Activated CD4-positive, alpha-beta T cell treated with anti-CD3 and anti-CD28 coated beads for 1 hour (primary cell): ENCODE data around the gene PLEKHA4.
"Not testable (repeated sequence)": the region's sequence is repeated elsewhere in the genome, so short reads cannot be mapped to it uniquely, and the experiment has no call there.

Experiments used
- DNase-seq: peaks from one replicate; pipeline ENCODE4 v3.0.0-alpha.2; 2020

Gene PLEKHA4, protein sequence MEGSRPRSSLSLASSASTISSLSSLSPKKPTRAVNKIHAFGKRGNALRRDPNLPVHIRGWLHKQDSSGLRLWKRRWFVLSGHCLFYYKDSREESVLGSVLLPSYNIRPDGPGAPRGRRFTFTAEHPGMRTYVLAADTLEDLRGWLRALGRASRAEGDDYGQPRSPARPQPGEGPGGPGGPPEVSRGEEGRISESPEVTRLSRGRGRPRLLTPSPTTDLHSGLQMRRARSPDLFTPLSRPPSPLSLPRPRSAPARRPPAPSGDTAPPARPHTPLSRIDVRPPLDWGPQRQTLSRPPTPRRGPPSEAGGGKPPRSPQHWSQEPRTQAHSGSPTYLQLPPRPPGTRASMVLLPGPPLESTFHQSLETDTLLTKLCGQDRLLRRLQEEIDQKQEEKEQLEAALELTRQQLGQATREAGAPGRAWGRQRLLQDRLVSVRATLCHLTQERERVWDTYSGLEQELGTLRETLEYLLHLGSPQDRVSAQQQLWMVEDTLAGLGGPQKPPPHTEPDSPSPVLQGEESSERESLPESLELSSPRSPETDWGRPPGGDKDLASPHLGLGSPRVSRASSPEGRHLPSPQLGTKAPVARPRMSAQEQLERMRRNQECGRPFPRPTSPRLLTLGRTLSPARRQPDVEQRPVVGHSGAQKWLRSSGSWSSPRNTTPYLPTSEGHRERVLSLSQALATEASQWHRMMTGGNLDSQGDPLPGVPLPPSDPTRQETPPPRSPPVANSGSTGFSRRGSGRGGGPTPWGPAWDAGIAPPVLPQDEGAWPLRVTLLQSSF

DNA sequence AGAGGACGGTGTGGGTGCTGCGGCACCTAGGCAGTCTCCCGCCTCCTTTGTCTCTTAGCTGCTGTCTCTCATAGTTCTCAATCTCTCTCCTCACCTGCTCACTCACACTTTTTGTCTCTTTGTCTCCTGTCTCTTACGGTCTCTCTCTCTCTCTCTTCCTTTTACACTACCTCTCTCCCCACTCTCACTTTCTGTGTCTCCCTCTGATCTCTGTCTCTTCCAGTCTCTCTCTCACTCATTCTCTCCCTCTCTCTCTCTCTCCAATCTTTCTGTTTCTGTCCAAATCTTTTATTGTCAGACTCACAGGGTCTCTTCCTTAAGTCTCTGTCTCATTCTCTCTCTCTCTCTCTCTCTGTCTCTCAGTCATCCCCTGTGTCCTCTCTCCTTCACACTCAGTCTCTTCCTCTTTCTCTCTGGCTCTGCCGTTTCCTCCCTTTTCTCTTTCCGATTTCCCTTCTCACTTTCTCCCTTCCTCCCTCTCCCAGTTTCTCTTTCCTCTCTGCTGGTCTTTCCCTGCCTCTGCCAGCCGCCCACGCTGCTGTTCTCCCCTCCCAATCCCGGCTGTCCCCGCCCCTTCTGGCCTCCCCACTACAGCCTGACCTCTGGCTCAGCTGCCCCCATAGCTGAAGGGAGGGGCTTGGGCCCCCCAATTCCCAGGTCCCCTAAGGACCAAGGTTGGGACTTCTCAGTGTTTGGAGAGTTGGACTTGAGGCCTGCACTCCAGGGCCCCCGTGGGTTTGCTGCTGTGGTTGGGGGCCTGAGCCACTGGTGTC is at the start of gene PLEKHA4:
Gene PLEKHA4, minus strand, starts transcription at position 504 of the 773 bp plus-strand sequence. CDS start 997 bp downstream, outside the sequence.
- no peak for DNase-seq

DNA sequence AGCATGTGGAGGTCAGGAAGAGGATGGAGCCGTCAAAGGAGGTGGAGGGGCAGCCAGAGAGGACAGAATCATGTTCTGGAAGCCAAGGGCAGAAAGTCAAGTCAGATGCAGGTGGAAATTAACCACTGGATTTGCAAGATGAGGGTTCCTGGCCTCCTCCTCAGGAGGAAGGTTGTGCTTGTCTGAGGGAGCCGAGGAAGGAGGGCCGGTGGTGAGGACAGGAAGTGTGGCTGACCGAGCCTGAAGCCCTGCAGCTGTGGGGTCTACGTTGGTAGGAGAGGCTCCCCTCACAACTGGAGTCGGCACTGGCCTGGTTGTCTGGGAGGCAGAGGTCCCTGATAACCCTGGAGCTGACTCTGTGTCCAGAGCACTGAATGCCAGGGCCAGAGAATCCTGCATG is 49.7 kb upstream of the PLEKHA4 start:
- no peak for DNase-seq

GRCh38 chr19:48915757-48916156 is 47.3 kb upstream of the PLEKHA4 start:
- DNase-seq: no peak

DNA sequence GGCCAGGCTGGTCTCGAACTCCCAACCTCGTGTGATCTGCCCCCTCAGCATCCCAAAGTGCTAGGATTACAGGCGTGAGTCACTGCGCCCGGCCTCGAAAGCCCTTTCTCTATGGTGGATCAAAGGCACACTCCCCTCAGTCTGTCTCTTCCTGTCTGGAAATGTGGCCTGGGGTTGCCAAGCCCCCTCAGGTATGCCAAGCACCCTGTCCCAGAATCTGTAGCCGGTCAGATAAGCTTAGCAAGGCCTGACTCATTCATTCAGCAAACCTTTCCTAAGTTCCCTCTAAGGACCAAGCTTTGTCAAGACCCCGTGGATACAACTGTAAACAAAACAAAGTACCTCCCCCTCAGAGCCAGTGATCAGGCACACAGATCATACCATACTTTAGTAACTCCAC is 45.8 kb upstream of the PLEKHA4 start:
- no peak for DNase-seq

- DNase-seq: no peak
Measured at GRCh38 chr19:48913114-48913889, 44.9 kb upstream of the PLEKHA4 start.

DNA sequence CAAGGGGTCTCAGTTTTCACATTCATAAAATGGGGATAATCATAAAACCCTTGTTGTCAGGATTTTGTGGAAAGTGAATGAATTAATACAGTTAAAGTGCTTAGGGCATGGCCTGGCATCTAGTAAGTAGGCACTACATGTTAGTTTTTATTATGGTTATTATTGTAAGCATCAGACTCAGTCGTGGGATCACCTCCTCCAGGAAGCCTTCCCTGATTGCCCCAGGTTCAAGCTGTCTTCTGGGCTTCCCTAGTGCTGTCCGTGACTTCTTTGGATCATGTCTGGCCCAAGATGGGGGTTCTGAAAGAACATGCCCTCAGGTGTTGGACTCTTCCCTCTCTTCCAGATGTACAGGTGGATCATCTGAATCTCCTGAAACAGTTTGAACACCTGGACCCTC is 42.4 kb upstream of the PLEKHA4 start:
- DNase-seq: no peak

GRCh38 chr19:48909424-48910077 is 41.1 kb upstream of the PLEKHA4 start:
- not testable (repeated sequence) for DNase-seq

GRCh38 chr19:48907671-48908070 is 39.3 kb upstream of the PLEKHA4 start:
- no peak for DNase-seq

GRCh38 chr19:48906324-48906723 is 37.9 kb upstream of the PLEKHA4 start:
- no peak for DNase-seq

GRCh38 chr19:48905664-48906063 is 37.2 kb upstream of the PLEKHA4 start:
- DNase-seq: no peak

GRCh38 chr19:48903788-48904187 is 35.4 kb upstream of the PLEKHA4 start:
- DNase-seq: not testable (repeated sequence)

- DNase-seq: not testable (repeated sequence)
Measured at GRCh38 chr19:48902291-48902690, 33.9 kb upstream of the PLEKHA4 start.

- DNase-seq: no peak
Measured at GRCh38 chr19:48900477-48901406, 32.3 kb upstream of the PLEKHA4 start.

- peak; percentile 98 for DNase-seq
Measured at GRCh38 chr19:48899781-48900476, 31.5 kb upstream of the PLEKHA4 start, which contains the start of gene NUCB1. Gene NUCB1, plus strand, starts transcription at chr19:48900312. Its CDS starts 485 bp downstream, at chr19:48900797.

- DNase-seq: not testable (repeated sequence)
Measured at GRCh38 chr19:48899386-48899749, 31.0 kb upstream of the PLEKHA4 start.

DNA sequence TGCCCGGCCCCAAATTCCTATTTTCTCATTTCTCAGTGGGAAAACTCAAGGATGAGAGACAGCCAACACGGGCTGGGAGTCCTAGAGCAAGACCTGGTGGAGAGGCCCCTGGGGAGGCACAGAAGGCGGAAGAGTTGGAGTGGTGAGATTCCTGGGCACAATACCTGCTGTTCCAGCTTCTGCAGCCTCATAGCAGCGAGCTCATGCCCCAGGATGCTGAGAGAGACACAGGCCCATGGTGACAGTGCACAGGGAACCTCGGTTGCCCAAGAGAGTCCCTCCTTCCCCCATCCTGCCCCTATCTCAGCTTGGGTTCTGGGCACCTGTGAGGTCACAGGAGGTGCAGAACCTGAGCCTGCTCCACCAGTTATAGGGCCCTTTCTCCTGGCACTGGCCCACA is 28.8 kb upstream of the PLEKHA4 start:
- no peak for DNase-seq

GRCh38 chr19:48896191-48896720 is 27.8 kb upstream of the PLEKHA4 start:
- no peak for DNase-seq

- no peak for DNase-seq
Measured at GRCh38 chr19:48895226-48895625, 26.8 kb upstream of the PLEKHA4 start.

GRCh38 chr19:48890551-48890950 is 22.1 kb upstream of the PLEKHA4 start:
- no peak for DNase-seq

DNA sequence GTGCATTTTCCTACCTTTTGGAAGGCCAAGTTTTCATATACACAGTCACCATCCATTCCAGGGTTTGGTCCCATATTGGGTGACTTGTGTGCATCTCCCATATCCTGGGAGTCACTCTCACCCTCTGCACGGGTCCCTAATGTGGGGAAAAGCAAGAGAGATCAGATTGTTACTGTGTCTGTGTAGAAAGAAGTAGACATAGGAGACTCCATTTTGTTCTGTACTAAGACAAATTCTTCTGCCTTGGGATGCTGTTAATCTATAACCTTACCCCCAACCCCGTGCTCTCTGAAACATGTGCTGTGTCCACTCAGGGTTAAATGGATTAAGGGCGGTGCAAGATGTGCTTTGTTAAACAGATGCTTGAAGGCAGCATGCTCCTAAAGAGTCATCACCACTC is 21.1 kb upstream of the PLEKHA4 start:
- DNase-seq: not testable (repeated sequence)
